MM.1S (cell line): ENCODE measurements around the gene NUP62.
"Not testable (repeated sequence)": the region's sequence is repeated elsewhere in the genome, so short reads cannot be mapped to it uniquely, and the experiment has no call there.

Experiments used
- CTCF ChIP-seq: fragments of 300-600 bp; sonication (generic); IDR thresholded peaks from 2 replicates; pipeline ENCODE4 v1.5.1; 2016; ENCODE audit warnings: antibody characterized with exemption, low read length, mixed read lengths
- EZH2 ChIP-seq: fragments of 300-600 bp; sonication (generic); optimal IDR thresholded peaks from 2 replicates; pipeline ENCODE3; 2017; ENCODE audit warnings: low read depth, mild to moderate bottlenecking, antibody characterized with exemption, low read length, mixed read lengths
- EZH2phosphoT487 ChIP-seq: fragments of 300-600 bp; sonication (generic); IDR thresholded peaks from 2 replicates; pipeline ENCODE4 v1.6.1; 2018; ENCODE audit warnings: antibody characterized with exemption, low read length

DNA sequence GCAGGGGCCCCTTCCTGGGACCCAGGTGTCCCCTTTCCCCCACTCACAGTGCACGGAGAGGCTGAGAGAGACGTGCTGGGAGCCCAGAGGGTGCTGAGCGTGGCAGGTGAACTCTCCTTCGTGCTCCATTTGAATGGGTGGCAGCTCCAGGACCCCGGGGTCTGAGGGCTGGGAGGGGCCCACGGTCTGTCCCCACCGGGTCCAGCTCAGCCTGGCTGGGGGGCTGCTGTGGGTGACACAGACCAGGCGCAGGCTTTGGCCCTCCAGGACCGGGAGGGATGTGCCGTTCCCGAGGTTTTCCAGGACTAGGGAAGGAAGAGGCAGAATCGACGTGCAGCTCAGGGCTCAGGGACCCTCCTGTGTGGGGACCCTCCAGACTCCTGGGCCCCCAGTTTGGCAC lies 29.3 kb upstream of the NUP62 start:
- TF ChIP-seq CTCF, EZH2, EZH2phosphoT487: not testable (repeated sequence)
